Fibroblast of lung (primary cell): ENCODE data around the gene KIAA1671.

Source experiments
- CTCF ChIP-seq, 2 donors: IDR thresholded peaks in 1 of 2; conservative IDR thresholded peaks in 1 of 2; 1 replicate in 1 of 2; 2 replicates in 1 of 2; pipeline ENCODE4 v1.5.1; 2011 to 2012; ENCODE audit warnings: low read length in 2 of 2, control low read depth in 1 of 2, inconsistent platforms in 1 of 2, low read depth in 1 of 2, mild to moderate bottlenecking in 1 of 2
- EZH2 ChIP-seq: IDR thresholded peaks from 2 replicates; pipeline ENCODE4 v1.5.1; 2012; ENCODE audit warnings: low read length, control low read depth, mild to moderate bottlenecking; ENCODE audit errors: missing control alignments

DNA sequence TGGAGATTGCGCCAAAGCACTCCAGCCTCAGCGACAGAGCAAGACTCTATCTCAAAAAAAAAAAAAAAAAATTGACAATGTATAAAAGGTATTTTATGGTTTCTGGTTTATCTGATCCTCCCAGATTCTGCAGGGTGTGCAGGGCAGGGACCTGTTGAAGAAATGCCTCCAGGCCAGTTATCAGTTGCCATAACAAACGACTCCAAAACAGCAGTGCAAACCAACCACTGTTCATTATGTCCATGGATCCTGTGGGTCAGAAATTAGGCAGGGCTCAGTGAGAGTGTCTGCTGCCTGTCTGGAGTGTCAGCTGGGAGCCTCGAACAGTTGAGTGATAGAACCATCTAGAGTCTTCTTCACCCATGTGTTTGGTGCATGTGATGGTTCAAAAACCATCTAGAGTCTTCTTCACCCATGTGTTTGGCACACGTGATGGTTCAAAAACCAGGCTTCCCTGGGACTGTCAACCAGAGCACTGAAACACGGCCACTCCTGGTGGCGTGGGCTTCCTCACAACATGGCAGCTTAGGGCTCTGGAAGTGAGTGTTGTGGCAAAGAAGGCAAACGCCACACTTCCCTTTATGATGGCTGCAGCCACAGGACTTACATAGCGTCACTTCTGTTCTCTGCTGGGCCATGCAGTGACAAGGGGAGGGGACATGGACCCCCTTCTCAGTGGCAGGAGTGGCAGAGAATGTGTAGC lies 132.0 kb downstream of the KIAA1671 start:
- TF ChIP-seq CTCF (conservative IDR thresholded peaks at IDR 0.05 in 1 of 2, IDR thresholded peaks at IDR 0.05 in 1 of 2; ENCODE audit: low read depth in 1 of 2, low read length in 2 of 2) (no peak), EZH2 (no peak)
